ENCODE measurements around the gene FCRL5.

FCRL5 gene

DNA sequence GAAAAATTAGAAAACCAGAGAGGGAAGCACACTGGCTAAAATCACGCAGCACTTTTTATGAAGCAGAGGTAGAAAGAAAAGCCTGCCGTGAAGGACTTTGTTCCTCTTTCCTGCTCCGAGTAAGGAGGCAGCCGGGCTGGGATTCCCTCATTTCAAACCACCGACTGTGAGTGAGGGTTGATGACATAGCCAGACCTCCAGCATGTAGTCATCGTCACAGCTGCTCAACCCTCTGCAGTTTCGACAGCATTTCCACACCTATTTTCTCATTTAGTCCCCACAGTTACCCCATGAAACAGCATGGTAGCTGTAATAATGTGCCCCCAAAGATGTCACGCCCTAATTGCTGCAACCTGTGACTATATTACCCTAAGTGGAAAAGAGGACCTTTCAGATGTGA, 35.3 kb downstream of the FCRL5 start:
- ChIA-PET CTCF (no interaction called here), POLR2A (ENCODE audit: low non-redundant PET) (no interaction called here)
- no peak overlapping the region for H3K27ac ChIP-seq
- TF ChIP-seq, protein P1, sequence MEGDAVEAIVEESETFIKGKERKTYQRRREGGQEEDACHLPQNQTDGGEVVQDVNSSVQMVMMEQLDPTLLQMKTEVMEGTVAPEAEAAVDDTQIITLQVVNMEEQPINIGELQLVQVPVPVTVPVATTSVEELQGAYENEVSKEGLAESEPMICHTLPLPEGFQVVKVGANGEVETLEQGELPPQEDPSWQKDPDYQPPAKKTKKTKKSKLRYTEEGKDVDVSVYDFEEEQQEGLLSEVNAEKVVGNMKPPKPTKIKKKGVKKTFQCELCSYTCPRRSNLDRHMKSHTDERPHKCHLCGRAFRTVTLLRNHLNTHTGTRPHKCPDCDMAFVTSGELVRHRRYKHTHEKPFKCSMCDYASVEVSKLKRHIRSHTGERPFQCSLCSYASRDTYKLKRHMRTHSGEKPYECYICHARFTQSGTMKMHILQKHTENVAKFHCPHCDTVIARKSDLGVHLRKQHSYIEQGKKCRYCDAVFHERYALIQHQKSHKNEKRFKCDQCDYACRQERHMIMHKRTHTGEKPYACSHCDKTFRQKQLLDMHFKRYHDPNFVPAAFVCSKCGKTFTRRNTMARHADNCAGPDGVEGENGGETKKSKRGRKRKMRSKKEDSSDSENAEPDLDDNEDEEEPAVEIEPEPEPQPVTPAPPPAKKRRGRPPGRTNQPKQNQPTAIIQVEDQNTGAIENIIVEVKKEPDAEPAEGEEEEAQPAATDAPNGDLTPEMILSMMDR (conservative IDR thresholded peaks at IDR 0.05; ENCODE audit: low read depth) = no peak
- no peak for DNase-seq (ENCODE audit: low spot score)

DNA sequence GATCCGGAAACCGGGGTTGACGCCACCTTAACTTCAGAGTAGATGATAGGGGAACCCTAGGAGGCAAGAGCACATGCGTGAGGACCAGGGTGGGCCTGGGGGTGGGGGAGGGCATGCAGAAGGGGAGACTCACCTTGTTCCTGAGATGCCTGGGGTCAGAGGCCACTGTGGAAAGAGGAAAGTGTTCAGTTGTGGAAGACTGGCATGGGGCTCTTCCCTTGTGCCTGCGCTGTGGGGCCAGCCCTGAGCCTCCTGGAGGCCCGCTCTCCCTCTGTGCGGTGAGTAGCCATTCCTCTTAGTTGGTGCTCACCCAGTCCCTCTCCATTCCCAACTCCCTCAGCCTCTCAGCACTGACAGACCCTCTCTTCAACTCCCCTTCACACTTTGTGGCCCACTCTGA, 36.6 kb downstream of the FCRL5 start:
- no peak for DNase-seq (ENCODE audit: low spot score)
- TF ChIP-seq, protein P1 (conservative IDR thresholded peaks at IDR 0.05; ENCODE audit: low read depth) = no peak
- CTCF ChIA-PET = no interaction called here
- POLR2A ChIA-PET (ENCODE audit: low non-redundant PET) = no interaction called here
- no peak overlapping the region for H3K27ac ChIP-seq

- CTCF ChIA-PET = no interaction called here
These were observed 37.2 kb downstream of the FCRL5 start for GRCh38 chr1:157515141-157515540.

GRCh38 chr1:157512036-157512969, 40.0 kb downstream of the FCRL5 start:
- H3K27ac ChIP-seq = no peak overlapping the region
- no peak for DNase-seq (ENCODE audit: low spot score)
- ChIA-PET POLR2A (ENCODE audit: low non-redundant PET) (no interaction called here), CTCF (interaction anchor here (0.6 to 1.2 kb wide), 2 partner anchors 17 to 1438 kb away, joined by 3 to 4 read pairs; no protein-coding TSS in a partner anchor)
- TF ChIP-seq, protein P1 (conservative IDR thresholded peaks at IDR 0.05; ENCODE audit: low read depth) = no peak

More at GRCh38 chr1:157515141-157515540, 37.2 kb downstream of the FCRL5 start:
- DNase-seq (ENCODE audit: low spot score) = no peak
- no peak overlapping the region for H3K27ac ChIP-seq
- POLR2A ChIA-PET (ENCODE audit: low non-redundant PET) = no interaction called here
- TF ChIP-seq, protein P1 (conservative IDR thresholded peaks at IDR 0.05; ENCODE audit: low read depth) = no peak

GRCh38 chr1:157509546-157510232, 42.6 kb downstream of the FCRL5 start:
- ChIA-PET POLR2A (ENCODE audit: low non-redundant PET) (no interaction called here), CTCF (no interaction called here)
- H3K27ac ChIP-seq = no peak overlapping the region
- TF ChIP-seq, protein P1 (conservative IDR thresholded peaks at IDR 0.05; ENCODE audit: low read depth) = no peak
- no peak for DNase-seq (ENCODE audit: low spot score)

GRCh38 chr1:157505481-157506272, 46.6 kb downstream of the FCRL5 start:
- H3K27ac ChIP-seq = no peak overlapping the region
- ChIA-PET CTCF (interaction anchor here (0.5 to 0.7 kb wide), 8 partner anchors 10 to 1170 kb away, joined by 3 to 7 read pairs (median 3); no protein-coding TSS in a partner anchor), POLR2A (ENCODE audit: low non-redundant PET) (no interaction called here)
- TF ChIP-seq, protein P1 (conservative IDR thresholded peaks at IDR 0.05; ENCODE audit: low read depth) = peak; percentile 42
- peak; percentile 13 for DNase-seq (ENCODE audit: low spot score)

Data from RWPE1 (cell line).